ENCODE results near the gene ABCA1. TPM values are rescaled to one million over a fixed set of nuclear protein-coding genes. Genes with fewer than 3 reads are reported as not detected.
A peak's percentile ranks its signal among the peaks of the same experiment; 100 is the strongest.

The ABCA1 gene
- total and polyA plus RNA-seq, 2 of the 13 experiments (the other 11 are each of a cell fraction or from before 2014, with no cell fraction given), result 26.8 to 63.8 TPM

- TF ChIP-seq ZBTB40 (IDR thresholded peaks at IDR 0.05) (no peak), ZBTB40 (CRISPR knock-in tag; IDR thresholded peaks at IDR 0.05) (no peak), GABPB1 (CRISPR knock-in tag; IDR thresholded peaks at IDR 0.05) (peak; percentile 24; the same call in 1 of the 2 replicates), GATAD2A (CRISPR knock-in tag; IDR thresholded peaks at IDR 0.05) (peak; percentile 38; the same call in 1 of the 2 replicates), ZBTB20 (CRISPR knock-in tag; IDR thresholded peaks at IDR 0.05; ENCODE audit: borderline replicate concordance, low read depth) (peak; percentile 90), ATF4 (CRISPR knock-in tag; IDR thresholded peaks at IDR 0.05) (peak in 1 of 2 experiments; percentile 45; a peak in 1 of 4 replicates), TBP (CRISPR knock-in tag; IDR thresholded peaks at IDR 0.05) (no peak), SAP130 (CRISPR knock-in tag; IDR thresholded peaks at IDR 0.05; ENCODE audit: low read depth) (peak; percentile 54), UBTF (CRISPR knock-in tag; IDR thresholded peaks at IDR 0.05) (no peak), ARNT (IDR thresholded peaks at IDR 0.05) (no peak), NR2F6 (IDR thresholded peaks at IDR 0.05) (peak; percentile 71), NR2F6 (CRISPR knock-in tag; IDR thresholded peaks at IDR 0.05) (peak; percentile 85; the same call in 1 of the 2 replicates), ZNF644 (CRISPR knock-in tag; IDR thresholded peaks at IDR 0.05; ENCODE audit: low read depth) (peak; percentile 64; the same call in 1 of the 2 replicates), ZNF7 (CRISPR knock-in tag; IDR thresholded peaks at IDR 0.05) (no peak), HOMEZ (CRISPR knock-in tag; IDR thresholded peaks at IDR 0.05; ENCODE audit: low read depth) (peak; percentile 64; the same call in 1 of the 2 replicates), NR2F1 (CRISPR knock-in tag; IDR thresholded peaks at IDR 0.05) (peak; percentile 69 to 72; a peak in 3 of 4 replicates), NCOA2 (CRISPR knock-in tag; IDR thresholded peaks at IDR 0.05) (0 out of 2 replicates have a peak, but pooled peaks have one; percentile 18), FOSL1 (CRISPR knock-in tag; IDR thresholded peaks at IDR 0.05; ENCODE audit: borderline replicate concordance) (peak; percentile 42; the same call in 1 of the 2 replicates)
These were observed 33.3 kb upstream of the ABCA1 start (continued) for GRCh38 chr9:104961238-104961637.
